ENCODE data around the gene OXLD1. TPM values are rescaled to one million over a fixed set of nuclear protein-coding genes. Genes with fewer than 3 reads are reported as not detected.
A peak's percentile ranks its signal among the peaks of the same experiment; 100 is the strongest.

Gene OXLD1
- polyA plus RNA-seq, 1 donor (not counting 4 experiments of a cell fraction or from before 2014, with no cell fraction given), result 16.3 TPM

DNA sequence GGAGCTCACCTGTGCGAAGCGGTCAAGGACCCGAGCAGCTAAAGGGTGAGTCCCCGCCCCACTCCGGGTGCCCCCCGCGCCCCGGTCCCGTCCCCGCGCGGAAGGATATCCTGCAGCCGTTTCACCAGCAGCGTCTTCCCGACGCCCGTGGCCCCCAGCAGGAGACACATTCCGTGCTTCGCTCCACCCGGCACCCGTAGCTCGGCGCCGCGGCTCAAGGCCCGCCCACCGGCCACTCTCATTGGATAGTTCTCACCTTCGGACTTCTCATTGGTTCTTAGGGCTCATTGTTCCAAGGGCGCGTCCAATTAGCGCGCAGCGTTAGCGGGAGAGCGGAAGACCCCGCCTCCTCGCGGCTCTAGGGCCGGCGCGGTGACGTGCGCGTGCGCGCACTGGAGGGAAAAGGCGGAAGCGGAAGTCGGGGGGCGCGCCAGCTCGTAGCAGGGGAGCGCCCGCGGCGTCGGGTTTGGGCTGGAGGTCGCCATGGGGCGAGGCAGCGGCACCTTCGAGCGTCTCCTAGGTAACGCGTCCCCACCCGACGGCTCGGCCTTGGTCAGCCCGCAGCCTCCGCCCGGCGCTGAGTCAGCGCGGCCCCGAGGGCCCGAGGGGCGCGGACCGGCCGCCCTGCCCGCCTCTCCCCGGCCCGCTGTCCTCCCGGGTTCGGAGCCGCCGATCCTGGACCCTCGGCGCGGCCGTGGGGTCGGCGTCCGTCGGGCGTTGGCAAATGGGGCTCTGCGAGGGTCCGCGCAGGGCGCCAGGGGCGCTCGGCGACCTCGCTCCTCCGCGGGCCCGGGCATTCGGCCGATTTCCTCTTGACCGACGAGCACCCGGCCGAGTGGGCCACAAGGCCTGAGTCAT, 17.4 kb upstream of the OXLD1 start, which contains the start of the genes ARL16 and HGS:
ARL16 (minus strand) TSS at position 214 of the 858 bp plus-strand sequence; CDS start at position 170, 44 bp downstream.
HGS (plus strand) TSS at position 428 of the 858 bp plus-strand sequence; CDS start at position 484, 56 bp downstream.
- peaks cover 34 to 36% of the 10 kb centered on the region in 2 experiments for H3K36me3 ChIP-seq (ENCODE audit: control insufficient read depth in 2 of 2, extremely low read depth in 1 of 2, insufficient read depth in 2 of 2, low read length in 2 of 2)
- H3K27me3 ChIP-seq (ENCODE audit: control insufficient read depth, extremely low read depth, insufficient read depth, low read length), result no peaks in the 10 kb centered on the region
- H2AFZ ChIP-seq (ENCODE audit: control insufficient read depth, low read length), result peak within 1 kb of the TSS; percentile 74
- no peaks in the 10 kb centered on the region for H3K9me3 ChIP-seq (ENCODE audit: control insufficient read depth, low read depth, low read length)
- peak within 1 kb of the TSS; percentile 93 for H3K27ac ChIP-seq (ENCODE audit: control insufficient read depth, insufficient read depth, low read length)
- H3K4me3 ChIP-seq (ENCODE audit: control insufficient read depth in 2 of 3, extremely low read depth in 1 of 3, insufficient read depth in 2 of 3, low read depth in 1 of 3, low read length in 3 of 3), result peak within 1 kb of the TSS; percentile 85 to 99 (median 89)
- DNase-seq (ENCODE audit: low read depth, low spot score) (peak; percentile 90), FAIRE-seq (peak; percentile 80)
- dilution Hi-C loops (cut with MboI; ENCODE audit: extremely low pct_ligation_motif_present, low sequenced_read_pairs), result no loop called here
- TF ChIP-seq, protein P1, sequence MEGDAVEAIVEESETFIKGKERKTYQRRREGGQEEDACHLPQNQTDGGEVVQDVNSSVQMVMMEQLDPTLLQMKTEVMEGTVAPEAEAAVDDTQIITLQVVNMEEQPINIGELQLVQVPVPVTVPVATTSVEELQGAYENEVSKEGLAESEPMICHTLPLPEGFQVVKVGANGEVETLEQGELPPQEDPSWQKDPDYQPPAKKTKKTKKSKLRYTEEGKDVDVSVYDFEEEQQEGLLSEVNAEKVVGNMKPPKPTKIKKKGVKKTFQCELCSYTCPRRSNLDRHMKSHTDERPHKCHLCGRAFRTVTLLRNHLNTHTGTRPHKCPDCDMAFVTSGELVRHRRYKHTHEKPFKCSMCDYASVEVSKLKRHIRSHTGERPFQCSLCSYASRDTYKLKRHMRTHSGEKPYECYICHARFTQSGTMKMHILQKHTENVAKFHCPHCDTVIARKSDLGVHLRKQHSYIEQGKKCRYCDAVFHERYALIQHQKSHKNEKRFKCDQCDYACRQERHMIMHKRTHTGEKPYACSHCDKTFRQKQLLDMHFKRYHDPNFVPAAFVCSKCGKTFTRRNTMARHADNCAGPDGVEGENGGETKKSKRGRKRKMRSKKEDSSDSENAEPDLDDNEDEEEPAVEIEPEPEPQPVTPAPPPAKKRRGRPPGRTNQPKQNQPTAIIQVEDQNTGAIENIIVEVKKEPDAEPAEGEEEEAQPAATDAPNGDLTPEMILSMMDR (optimal IDR thresholded peaks at IDR 0.05 in 1 of 3, IDR thresholded peaks at IDR 0.05 in 1 of 3, conservative IDR thresholded peaks at IDR 0.05 in 1 of 3; ENCODE audit: extremely low read depth in 1 of 3, insufficient read depth in 2 of 3, low read length in 3 of 3), result no peak
- no peak for TF ChIP-seq EZH2 (IDR thresholded peaks at IDR 0.05; ENCODE audit: low read length)
- H3K9ac ChIP-seq (ENCODE audit: control insufficient read depth, extremely low read depth, insufficient read depth, low read length), result peak within 1 kb of the TSS; percentile 83
- H4K20me1 ChIP-seq (ENCODE audit: control insufficient read depth, extremely low read depth, insufficient read depth, low read length), result peaks cover 22% of the 10 kb centered on the region
- H3K4me1 ChIP-seq (ENCODE audit: control insufficient read depth, extremely low read depth, insufficient read depth, low read length), result peaks cover 30% of the 10 kb centered on the region
- no peaks in the 10 kb centered on the region for H3K9me1 ChIP-seq (ENCODE audit: control insufficient read depth, extremely low read depth, insufficient read depth, low read length)
- peaks cover 64% of the 10 kb centered on the region for H3K79me2 ChIP-seq (ENCODE audit: control insufficient read depth, insufficient read depth, low read length)
- H3K4me2 ChIP-seq (ENCODE audit: control insufficient read depth, extremely low read depth, insufficient read depth, low read depth, low read length), result peak within 1 kb of the TSS; percentile 97

DNA sequence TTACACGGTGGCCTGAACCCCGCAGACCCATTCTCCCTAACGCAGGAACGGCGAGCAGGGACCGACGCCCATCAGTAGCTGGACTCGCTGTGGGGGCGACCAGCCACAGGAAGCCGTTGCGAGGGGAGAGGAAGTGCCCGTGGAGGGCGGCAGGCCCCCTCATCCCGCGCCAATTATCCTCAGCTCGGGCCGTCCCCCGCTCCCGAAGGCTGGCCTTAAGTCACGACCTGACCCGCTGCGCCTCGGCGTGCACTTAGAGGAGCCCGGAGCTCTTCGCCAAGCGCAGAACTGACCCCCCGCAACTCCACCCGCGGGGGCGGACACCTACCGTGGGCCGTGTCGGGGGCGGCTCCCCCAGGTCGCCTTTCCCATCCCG, 16.8 kb upstream of the OXLD1 start:
- DNase-seq (ENCODE audit: low read depth, low spot score), result no peak
- dilution Hi-C loops (cut with MboI; ENCODE audit: extremely low pct_ligation_motif_present, low sequenced_read_pairs), result no loop called here
- H3K27me3 ChIP-seq (ENCODE audit: control insufficient read depth, extremely low read depth, insufficient read depth, low read length), result no peaks in the 10 kb centered on the region
- H3K9ac ChIP-seq (ENCODE audit: control insufficient read depth, extremely low read depth, insufficient read depth, low read length), result peak overlapping the region; percentile 83
- H3K36me3 ChIP-seq (ENCODE audit: control insufficient read depth in 2 of 2, extremely low read depth in 1 of 2, insufficient read depth in 2 of 2, low read length in 2 of 2), result peaks cover 28 to 31% of the 10 kb centered on the region in 2 experiments
- H3K4me2 ChIP-seq (ENCODE audit: control insufficient read depth, extremely low read depth, insufficient read depth, low read depth, low read length), result peak overlapping the region; percentile 97
- H3K9me1 ChIP-seq (ENCODE audit: control insufficient read depth, extremely low read depth, insufficient read depth, low read length), result no peaks in the 10 kb centered on the region
- peaks cover 24% of the 10 kb centered on the region for H3K4me1 ChIP-seq (ENCODE audit: control insufficient read depth, extremely low read depth, insufficient read depth, low read length)
- no peaks in the 10 kb centered on the region for H3K9me3 ChIP-seq (ENCODE audit: control insufficient read depth, low read depth, low read length)
- peak overlapping the region; percentile 85 to 99 (median 89) for H3K4me3 ChIP-seq (ENCODE audit: control insufficient read depth in 2 of 3, extremely low read depth in 1 of 3, insufficient read depth in 2 of 3, low read depth in 1 of 3, low read length in 3 of 3)
- peak overlapping the region; percentile 74 for H2AFZ ChIP-seq (ENCODE audit: control insufficient read depth, low read length)
- H3K27ac ChIP-seq (ENCODE audit: control insufficient read depth, insufficient read depth, low read length), result peak overlapping the region; percentile 71
- no peak for TF ChIP-seq EZH2 (IDR thresholded peaks at IDR 0.05; ENCODE audit: low read length)
- TF ChIP-seq, protein P1 (optimal IDR thresholded peaks at IDR 0.05 in 1 of 3, IDR thresholded peaks at IDR 0.05 in 1 of 3, conservative IDR thresholded peaks at IDR 0.05 in 1 of 3; ENCODE audit: extremely low read depth in 1 of 3, insufficient read depth in 2 of 3, low read length in 3 of 3), result no peak
- FAIRE-seq, result no peak
- H4K20me1 ChIP-seq (ENCODE audit: control insufficient read depth, extremely low read depth, insufficient read depth, low read length), result peaks cover 17% of the 10 kb centered on the region
- peaks cover 58% of the 10 kb centered on the region for H3K79me2 ChIP-seq (ENCODE audit: control insufficient read depth, insufficient read depth, low read length)

All from keratinocyte (primary cell).